Mesenchymal stem cell (in vitro differentiated cells and primary cell): ENCODE measurements around the gene MAP4K4.

ENCODE experiments used
- DNase-seq: peaks from one replicate; pipeline ENCODE4 v3.0.0-alpha.2; 2013
- H2AFZ ChIP-seq: one replicate; pipeline ENCODE4 v1.6.1; 2013; ENCODE audit warnings: low read depth, mild to moderate bottlenecking, control low read depth, inconsistent platforms, low read length, moderate library complexity
- H2AK5ac ChIP-seq: 2 replicates; pipeline ENCODE4 v1.6.1; 2013; ENCODE audit warnings: low read length, moderate library complexity, mild to moderate bottlenecking, inconsistent platforms; ENCODE audit not compliant: severe bottlenecking
- H2BK120ac ChIP-seq: one replicate; pipeline ENCODE4 v1.6.1; 2013; ENCODE audit warnings: low read depth, mild to moderate bottlenecking, inconsistent platforms, low read length, moderate library complexity
- H2BK12ac ChIP-seq, 2 experiments: one replicate each; pipeline ENCODE4 v1.6.1; 2013; ENCODE audit warnings: inconsistent platforms in 2 of 2, low read length in 2 of 2, mild to moderate bottlenecking in 2 of 2, moderate library complexity in 2 of 2, control low read depth in 1 of 2
- H2BK15ac ChIP-seq: one replicate; pipeline ENCODE4 v1.6.1; 2013; ENCODE audit warnings: mild to moderate bottlenecking, low read depth, inconsistent platforms; ENCODE audit not compliant: poor library complexity, severe bottlenecking
- H2BK5ac ChIP-seq: 2 replicates; pipeline ENCODE4 v1.6.1; 2013; ENCODE audit warnings: low read depth, mild to moderate bottlenecking, low read length, control low read depth, inconsistent platforms; ENCODE audit not compliant: poor library complexity, severe bottlenecking
- H3K14ac ChIP-seq, 2 experiments: one replicate each; pipeline ENCODE4 v1.6.1; 2013; ENCODE audit warnings: inconsistent platforms in 2 of 2, low read length in 2 of 2, control low read depth in 1 of 2, mild to moderate bottlenecking in 1 of 2, moderate library complexity in 1 of 2
- H3K18ac ChIP-seq, 2 experiments: one replicate each; pipeline ENCODE4 v1.6.1; 2013; ENCODE audit warnings: inconsistent platforms in 2 of 2, low read length in 2 of 2, control low read depth in 1 of 2, low read depth in 1 of 2, mild to moderate bottlenecking in 1 of 2
- H3K23ac ChIP-seq, 2 experiments: one replicate each; pipeline ENCODE4 v1.6.1; 2013; ENCODE audit warnings: inconsistent platforms in 2 of 2, low read length in 2 of 2, mild to moderate bottlenecking in 2 of 2, moderate library complexity in 2 of 2, control low read depth in 1 of 2
- H3K27ac ChIP-seq: 2 replicates; pipeline ENCODE4 v1.5.1; 2013; ENCODE audit warnings: mild to moderate bottlenecking, moderate library complexity, low read length, control low read depth, inconsistent platforms; ENCODE audit not compliant: poor library complexity, severe bottlenecking
- H3K27me3 ChIP-seq, 2 experiments: 2 replicates each; pipeline versions ENCODE4 v1.6.1 to v1.7.0; 2013; ENCODE audit warnings: low read length in 2 of 2, mild to moderate bottlenecking in 2 of 2, moderate library complexity in 2 of 2, control low read depth in 1 of 2, inconsistent platforms in 1 of 2; ENCODE audit not compliant: control insufficient read depth in 1 of 2, insufficient read depth in 1 of 2
- H3K36me3 ChIP-seq, 2 experiments: 2 replicates each; pipeline versions ENCODE4 v1.6.1 to v1.7.0; 2013; ENCODE audit warnings: low read length in 2 of 2, control low read depth in 1 of 2, inconsistent platforms in 1 of 2, low read depth in 1 of 2, mild to moderate bottlenecking in 1 of 2; ENCODE audit not compliant: insufficient read depth in 2 of 2, control insufficient read depth in 1 of 2
- H3K4ac ChIP-seq, 2 experiments: one replicate each; pipeline ENCODE4 v1.6.1; 2013; ENCODE audit warnings: inconsistent platforms in 2 of 2, low read length in 2 of 2, mild to moderate bottlenecking in 2 of 2, moderate library complexity in 2 of 2, control low read depth in 1 of 2, low read depth in 1 of 2
- H3K4me1 ChIP-seq: 2 replicates; pipeline ENCODE4 v1.6.1; 2013; ENCODE audit warnings: low read depth, low read length, control low read depth; ENCODE audit not compliant: control insufficient read depth, insufficient read depth
- H3K4me2 ChIP-seq: 2 replicates; pipeline ENCODE4 v1.6.1; 2013; ENCODE audit warnings: low read length, mild to moderate bottlenecking, inconsistent platforms; ENCODE audit not compliant: poor library complexity, severe bottlenecking
- H3K4me3 ChIP-seq, 2 experiments: 2 replicates each; pipeline versions ENCODE4 v1.5.1 to v1.7.0; 2013; ENCODE audit warnings: low read length in 2 of 2, mild to moderate bottlenecking in 2 of 2, control low read depth in 1 of 2, low read depth in 1 of 2; ENCODE audit not compliant: insufficient read depth in 1 of 2
- H3K79me1 ChIP-seq: replicated peaks from 2 replicates; pipeline ENCODE4 v1.6.1; 2013; ENCODE audit warnings: mild to moderate bottlenecking, control low read depth, low read length, inconsistent platforms; ENCODE audit not compliant: poor library complexity, severe bottlenecking
- H3K9ac ChIP-seq: 2 replicates; pipeline ENCODE4 v1.7.0; 2013; ENCODE audit warnings: mild to moderate bottlenecking, low read length, moderate library complexity
- H3K9me3 ChIP-seq: 2 replicates; pipeline ENCODE4 v1.7.0; 2013; ENCODE audit warnings: mild to moderate bottlenecking, low read length; ENCODE audit not compliant: control insufficient read depth
- H4K8ac ChIP-seq: one replicate; pipeline ENCODE4 v1.6.1; 2013; ENCODE audit warnings: inconsistent platforms, mild to moderate bottlenecking, low read length, moderate library complexity
- H4K91ac ChIP-seq: one replicate; pipeline ENCODE4 v1.6.1; 2013; ENCODE audit warnings: mild to moderate bottlenecking, low read length, inconsistent platforms
- WGBS: methylation state at CpG from one replicate; pipeline ENCODE4 v1.1.7; 2013; ENCODE audit warnings: mixed read lengths; 5-methylcytosine and 5-hydroxymethylcytosine counted together

The MAP4K4 gene

DNA sequence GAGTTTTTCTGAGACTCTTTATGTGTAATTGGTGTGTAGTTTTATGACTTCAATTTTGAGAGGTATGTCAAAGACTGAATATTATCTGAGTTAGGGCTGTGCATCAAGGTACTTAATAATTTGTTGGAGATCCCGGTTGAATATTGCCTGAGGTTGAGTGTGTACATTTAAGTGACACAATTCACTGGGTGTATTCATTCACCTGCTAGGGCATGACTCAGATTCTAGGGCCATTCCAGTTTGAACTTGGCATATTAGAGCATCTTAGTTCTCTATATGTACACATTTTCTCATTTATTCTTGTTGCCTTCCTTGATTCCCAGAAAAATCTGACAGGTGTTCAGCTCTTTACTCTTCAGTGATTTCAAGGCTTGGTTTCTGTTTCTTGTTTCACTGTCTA, 12.5 kb downstream of the MAP4K4 start:
- H2BK12ac ChIP-seq: no peak overlapping the region
- H3K23ac ChIP-seq: no peak overlapping the region
- H2BK5ac ChIP-seq: no peak overlapping the region
- H2BK15ac ChIP-seq: no peak overlapping the region
- no peak overlapping the region for H2BK120ac ChIP-seq
- H3K4ac ChIP-seq: no peak overlapping the region
- peaks cover 5% of the 10 kb centered on the region for H3K4me1 ChIP-seq
- no peak overlapping the region for H2AK5ac ChIP-seq
- 82% methylated on average over 1 of the region's 1 CpG for WGBS
- H3K14ac ChIP-seq: no peak overlapping the region
- H3K79me1 ChIP-seq: no peaks in the 10 kb centered on the region
- H3K27ac ChIP-seq: no peak overlapping the region
- DNase-seq: no peak
- no peak overlapping the region for H4K91ac ChIP-seq
- H3K4me2 ChIP-seq: no peak overlapping the region
- peaks cover 4 to 50% of the 10 kb centered on the region in 2 experiments for H3K36me3 ChIP-seq
- no peak overlapping the region for H3K18ac ChIP-seq
- no peak overlapping the region for H4K8ac ChIP-seq
- H3K9ac ChIP-seq: peak overlapping the region; percentile 40
- H2AFZ ChIP-seq: no peak overlapping the region
- no peaks in the 10 kb centered on the region for H3K9me3 ChIP-seq
- H3K4me3 ChIP-seq: peak overlapping the region in 1 of 2 experiments; percentile 27
- no peaks in the 10 kb centered on the region for H3K27me3 ChIP-seq

DNA sequence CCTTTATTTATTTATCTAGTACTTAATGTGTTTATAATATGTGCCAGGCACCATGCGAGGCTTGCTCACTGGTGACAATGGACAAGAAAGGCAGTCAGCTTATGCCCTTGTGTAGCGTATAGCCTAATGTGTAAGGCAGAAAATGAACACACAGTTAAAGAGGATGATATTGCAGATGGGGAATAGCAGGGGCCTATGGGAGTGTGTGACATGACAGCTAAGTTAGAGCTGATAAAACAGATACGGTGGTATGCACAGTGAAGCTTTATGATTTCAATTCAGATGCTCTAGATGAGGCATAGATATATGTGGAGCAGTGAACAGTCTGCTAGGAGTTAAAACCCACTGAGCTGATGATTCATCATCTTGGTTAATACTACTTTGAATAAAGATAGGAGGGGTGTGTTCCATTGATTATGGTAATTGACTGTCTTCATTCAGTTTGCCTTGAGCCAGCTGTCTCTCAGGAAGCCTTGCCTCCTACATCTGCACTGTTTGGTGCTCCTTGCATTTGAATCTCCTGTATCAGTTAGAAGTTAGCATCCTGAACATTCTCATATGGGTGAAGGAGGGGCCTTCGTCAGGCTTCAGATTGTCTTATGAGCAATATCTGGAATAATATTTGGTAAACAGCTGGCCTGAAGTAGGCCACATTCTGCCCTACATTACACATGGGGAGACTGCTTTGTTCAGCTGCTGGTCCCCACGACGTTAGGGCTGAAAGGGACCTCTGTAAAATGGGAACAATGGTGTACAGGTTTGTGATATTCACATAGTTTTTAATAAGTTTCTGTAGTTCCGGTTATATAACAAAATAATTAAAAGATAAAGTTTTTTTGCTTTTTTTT, 13.2 kb downstream of the MAP4K4 start:
- H4K91ac ChIP-seq: no peak overlapping the region
- WGBS: 69% methylated on average over 6 of the region's 7 CpGs
- DNase-seq: peak; percentile 61

DNA sequence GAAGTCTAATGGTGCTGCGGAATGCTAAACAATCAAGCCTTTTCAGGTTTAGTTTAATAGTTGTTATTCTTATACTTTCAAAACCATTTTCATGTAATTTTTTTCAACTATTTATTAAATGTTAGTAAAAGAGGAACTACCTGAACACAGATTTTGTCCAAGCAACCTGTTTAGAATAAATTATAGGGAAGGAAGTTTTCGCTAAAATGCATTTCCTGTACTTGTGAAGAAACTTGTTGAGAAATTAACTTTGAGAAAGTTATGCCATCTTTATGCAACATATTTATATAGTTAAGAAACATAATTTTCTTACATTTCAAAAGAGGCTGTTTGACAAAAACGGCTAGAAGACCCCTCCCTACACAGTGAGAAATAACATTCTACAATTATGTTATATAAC, 16.6 kb downstream of the MAP4K4 start:
- Histone ChIP-seq H3K4me2 (no peak overlapping the region), H2BK5ac (no peak overlapping the region), H3K27ac (no peak overlapping the region), H2BK120ac (no peak overlapping the region), H2BK15ac (no peak overlapping the region), H2AK5ac (no peak overlapping the region), H3K14ac (no peak overlapping the region), H2AFZ (no peak overlapping the region), H3K9me3 (no peaks in the 10 kb centered on the region), H3K4me1 (peaks cover 7% of the 10 kb centered on the region), H3K23ac (no peak overlapping the region), H3K18ac (no peak overlapping the region), H4K8ac (no peak overlapping the region), H3K4ac (no peak overlapping the region), H3K36me3 (peaks cover 0 to 45% of the 10 kb centered on the region in 2 experiments), H3K27me3 (no peaks in the 10 kb centered on the region), H4K91ac (no peak overlapping the region), H2BK12ac (no peak overlapping the region), H3K79me1 (peaks cover 1% of the 10 kb centered on the region), H3K4me3 (no peak overlapping the region), H3K9ac (no peak overlapping the region)
- 89% methylated on average over 1 of the region's 3 CpGs for WGBS
- DNase-seq: no peak

More for the DNA sequence above, 13.2 kb downstream of the MAP4K4 start:
- no peaks in the 10 kb centered on the region for H3K79me1 ChIP-seq
- H3K4me3 ChIP-seq: peak overlapping the region in 1 of 2 experiments; percentile 27
- no peak overlapping the region for H2AFZ ChIP-seq
- H3K36me3 ChIP-seq: peaks cover 4 to 50% of the 10 kb centered on the region in 2 experiments
- H3K9ac ChIP-seq: peak overlapping the region; percentile 40
- H3K4ac ChIP-seq: no peak overlapping the region
- H3K4me1 ChIP-seq: peaks cover 3% of the 10 kb centered on the region
- H3K18ac ChIP-seq: no peak overlapping the region
- H2BK120ac ChIP-seq: no peak overlapping the region
- H4K8ac ChIP-seq: no peak overlapping the region
- H2BK5ac ChIP-seq: no peak overlapping the region
- no peaks in the 10 kb centered on the region for H3K9me3 ChIP-seq
- H2BK12ac ChIP-seq: no peak overlapping the region
- H2BK15ac ChIP-seq: no peak overlapping the region
- H3K27me3 ChIP-seq: no peaks in the 10 kb centered on the region
- H3K23ac ChIP-seq: no peak overlapping the region
- H2AK5ac ChIP-seq: no peak overlapping the region
- H3K27ac ChIP-seq: no peak overlapping the region
- no peak overlapping the region for H3K14ac ChIP-seq
- no peak overlapping the region for H3K4me2 ChIP-seq

- no peak overlapping the region for H2AFZ ChIP-seq
- no peak overlapping the region for H3K23ac ChIP-seq
- no peak overlapping the region for H3K27ac ChIP-seq
- H3K27me3 ChIP-seq: no peaks in the 10 kb centered on the region
- H2BK120ac ChIP-seq: no peak overlapping the region
- no peak overlapping the region for H3K9ac ChIP-seq
- H3K14ac ChIP-seq: no peak overlapping the region
- no peak overlapping the region for H2AK5ac ChIP-seq
- no peak overlapping the region for H2BK5ac ChIP-seq
- H3K79me1 ChIP-seq: peaks cover 1% of the 10 kb centered on the region
- H3K4me3 ChIP-seq: no peak overlapping the region
- DNase-seq: no peak
- peaks cover 6% of the 10 kb centered on the region for H3K4me1 ChIP-seq
- peaks cover 0 to 45% of the 10 kb centered on the region in 2 experiments for H3K36me3 ChIP-seq
- no peak overlapping the region for H3K4me2 ChIP-seq
- H2BK12ac ChIP-seq: no peak overlapping the region
- 94% methylated on average over 8 of the region's 9 CpGs for WGBS
- H3K4ac ChIP-seq: no peak overlapping the region
- H4K8ac ChIP-seq: no peak overlapping the region
- no peak overlapping the region for H2BK15ac ChIP-seq
- H3K9me3 ChIP-seq: no peaks in the 10 kb centered on the region
- no peak overlapping the region for H4K91ac ChIP-seq
- H3K18ac ChIP-seq: peak overlapping the region in 1 of 2 experiments; percentile 54
Measured at GRCh38 chr2:101717071-101717845, 19.8 kb downstream of the MAP4K4 start.
